NB4 (cell line): ENCODE results near the gene KCNG2.

Experiments
- CTCF ChIP-seq: IDR thresholded peaks from one replicate; pipeline ENCODE4 v1.5.1; 2012; ENCODE audit warnings: low read depth, low read length
- POLR2A ChIP-seq: IDR thresholded peaks from 2 replicates; pipeline ENCODE4 v1.6.1; 2011; ENCODE audit warnings: mild to moderate bottlenecking; ENCODE audit not compliant: insufficient read length; ENCODE audit errors: extremely low read depth

- TF ChIP-seq POLR2A (no peak), CTCF (no peak)
These were observed 150.3 kb downstream of the KCNG2 start for GRCh38 chr18:79947881-79948610.
